ENCODE data around the gene SPOCD1.

GRCh38 chr1:31784356-31785019, 31.3 kb downstream of the SPOCD1 start:
- TF ChIP-seq CTCF (IDR thresholded peaks at IDR 0.05) (no peak), POLR2AphosphoS5 (IDR thresholded peaks at IDR 0.05) (no peak), POLR2A (IDR thresholded peaks at IDR 0.05) (no peak), EP300 (IDR thresholded peaks at IDR 0.05; ENCODE audit: low read depth) (no peak)

Measured in transverse colon (tissue), 4 donors.